ENCODE data around the gene TRAP1.

GRCh38 chr16:3706253-3707012 is 10.9 kb downstream of the TRAP1 start:
- no peak for TF ChIP-seq EZH2 (IDR thresholded peaks at IDR 0.05)
- no peak for TF ChIP-seq POLR2AphosphoS5 (IDR thresholded peaks at IDR 0.05; ENCODE audit: borderline replicate concordance, low read depth, low read length)
- TF ChIP-seq FOXP2 (optimal IDR thresholded peaks at IDR 0.05; ENCODE audit: control extremely low read depth, extremely low read length, insufficient read depth) = no peak
